ENCODE measurements around the gene PPIA. TPM values are rescaled to one million over a fixed set of nuclear protein-coding genes. Genes with fewer than 3 reads are reported as not detected.
"Not testable (repeated sequence)": the region's sequence is repeated elsewhere in the genome, so short reads cannot be mapped to it uniquely, and the experiment has no call there.

The PPIA gene
- total RNA-seq, 1 experiment from 2014 or later = 2,836 TPM

- POLR2A ChIA-PET; H3K9ac ChIP-seq (ENCODE audit: low read length); ATAC-seq; BruUV-seq (replicated peaks); H3K27ac ChIP-seq (ENCODE audit: low read depth, low read length); DNase-seq (ENCODE audit: low read depth, low spot score); H3K9me2 ChIP-seq (ENCODE audit: insufficient read depth); H3K4me3 ChIP-seq (replicated peaks in 1 of 2; ENCODE audit: low read depth in 1 of 2, low read length in 2 of 2); RAD21 ChIA-PET (ENCODE audit: low non-redundant PET in 1 of 2, low total read pairs in 2 of 2, uncharacterized antibody in 2 of 2, unreplicated experiment in 2 of 2); H3K4me2 ChIP-seq (ENCODE audit: low read length); H3K9me3 ChIP-seq (ENCODE audit: control insufficient read depth in 1 of 2, insufficient read depth in 1 of 2, low read depth in 1 of 2, low read length in 2 of 2); H2AFZ ChIP-seq (ENCODE audit: low read depth, low read length, poor library complexity, severe bottlenecking); H3K27me3 ChIP-seq (ENCODE audit: insufficient read depth, low read length); intact Hi-C loops (cut with micrococcal nuclease): not testable (repeated sequence)
- peaks cover 2 to 13% of the 10 kb centered on the region in 2 experiments; a peak in 3 of 4 replicates for H3K4me1 ChIP-seq (ENCODE audit: control insufficient read depth in 1 of 2, insufficient read depth in 2 of 2, low read length in 2 of 2)
- CTCF ChIA-PET = interaction anchor here (1.4 kb wide), 1 partner anchor 13 kb away, joined by 4 read pairs; no protein-coding TSS in a partner anchor
- H3K79me2 ChIP-seq (ENCODE audit: insufficient read depth, low read length) = peaks cover 90% of the 10 kb centered on the region
- peaks cover 11% of the 10 kb centered on the region; the same call in 1 of the 2 replicates for H4K20me1 ChIP-seq (ENCODE audit: insufficient read depth)
- H3K36me3 ChIP-seq (ENCODE audit: control insufficient read depth in 1 of 2, insufficient read depth in 2 of 2, low read length in 2 of 2) = peaks cover 7 to 11% of the 10 kb centered on the region in 2 experiments
These were observed 47.0 kb downstream of the PPIA start for GRCh38 chr7:44843440-44843839.

- Histone ChIP-seq H3K27ac (ENCODE audit: low read depth, low read length) (no peak overlapping the region), H3K4me1 (ENCODE audit: control insufficient read depth in 1 of 2, insufficient read depth in 2 of 2, low read length in 2 of 2) (peaks cover 5 to 23% of the 10 kb centered on the region in 2 experiments; a peak in 3 of 4 replicates), H3K79me2 (ENCODE audit: insufficient read depth, low read length) (peaks cover 72% of the 10 kb centered on the region), H3K9ac (ENCODE audit: low read length) (no peak overlapping the region), H3K9me3 (ENCODE audit: control insufficient read depth in 1 of 2, insufficient read depth in 1 of 2, low read depth in 1 of 2, low read length in 2 of 2) (no peaks in the 10 kb centered on the region), H3K4me3 (replicated peaks in 1 of 2; ENCODE audit: low read depth in 1 of 2, low read length in 2 of 2) (no peak overlapping the region), H3K4me2 (ENCODE audit: low read length) (peak overlapping the region; percentile 77; the same call in 1 of the 2 replicates), H2AFZ (ENCODE audit: low read depth, low read length, poor library complexity, severe bottlenecking) (no peak overlapping the region), H4K20me1 (ENCODE audit: insufficient read depth) (peaks cover 11% of the 10 kb centered on the region; the same call in 1 of the 2 replicates), H3K9me2 (ENCODE audit: insufficient read depth) (no peaks in the 10 kb centered on the region), H3K36me3 (ENCODE audit: control insufficient read depth in 1 of 2, insufficient read depth in 2 of 2, low read length in 2 of 2) (peaks cover 0 to 6% of the 10 kb centered on the region in 2 experiments; a peak in 2 of 4 replicates), H3K27me3 (ENCODE audit: insufficient read depth, low read length) (no peaks in the 10 kb centered on the region)
- no peak for TF ChIP-seq SIN3A (IDR thresholded peaks at IDR 0.05; ENCODE audit: low read depth)
- intact Hi-C loops (cut with micrococcal nuclease) = loop anchor here (5.0 kb wide), 1 partner anchor 48 kb away; the partner anchor contains the start of gene PPIA
- ChIA-PET POLR2A (interaction anchor here (1.3 kb wide), 1 partner anchor 48 kb away, joined by 3 read pairs; no protein-coding TSS in a partner anchor), CTCF (no interaction called here), RAD21 (ENCODE audit: low non-redundant PET in 1 of 2, low total read pairs in 2 of 2, uncharacterized antibody in 2 of 2, unreplicated experiment in 2 of 2) (no interaction called here)
- BruUV-seq (replicated peaks) = no TSS peak
- ATAC-seq (no peak), DNase-seq (ENCODE audit: low read depth, low spot score) (no peak)
These were observed 49.0 kb downstream of the PPIA start for GRCh38 chr7:44845451-44845850.

GRCh38 chr7:44846390-44846789 lies 49.9 kb downstream of the PPIA start:
- H3K27me3 ChIP-seq (ENCODE audit: insufficient read depth, low read length); RAD21 ChIA-PET (ENCODE audit: low non-redundant PET in 1 of 2, low total read pairs in 2 of 2, uncharacterized antibody in 2 of 2, unreplicated experiment in 2 of 2); H3K27ac ChIP-seq (ENCODE audit: low read depth, low read length); ATAC-seq; H3K36me3 ChIP-seq (ENCODE audit: control insufficient read depth in 1 of 2, insufficient read depth in 2 of 2, low read length in 2 of 2); DNase-seq (ENCODE audit: low read depth, low spot score); BruUV-seq (replicated peaks); H3K9me3 ChIP-seq (ENCODE audit: control insufficient read depth in 1 of 2, insufficient read depth in 1 of 2, low read depth in 1 of 2, low read length in 2 of 2); H2AFZ ChIP-seq (ENCODE audit: low read depth, low read length, poor library complexity, severe bottlenecking); H3K9me2 ChIP-seq (ENCODE audit: insufficient read depth): not testable (repeated sequence)
- Histone ChIP-seq H3K4me3 (replicated peaks in 1 of 2; ENCODE audit: low read depth in 1 of 2, low read length in 2 of 2) (peak overlapping the region; percentile 84 to 97), H3K4me1 (ENCODE audit: control insufficient read depth in 1 of 2, insufficient read depth in 2 of 2, low read length in 2 of 2) (peaks cover 5 to 23% of the 10 kb centered on the region in 2 experiments; a peak in 3 of 4 replicates), H3K4me2 (ENCODE audit: low read length) (peak overlapping the region; percentile 77), H3K9ac (ENCODE audit: low read length) (peak overlapping the region; percentile 89), H4K20me1 (ENCODE audit: insufficient read depth) (peaks cover 11% of the 10 kb centered on the region; the same call in 1 of the 2 replicates), H3K79me2 (ENCODE audit: insufficient read depth, low read length) (peaks cover 62% of the 10 kb centered on the region)
- CTCF ChIA-PET = interaction anchor here (2.3 kb wide), 1 partner anchor 8 kb away, joined by 7 read pairs; no protein-coding TSS in a partner anchor
- intact Hi-C loops (cut with micrococcal nuclease) = loop anchor here (2.0 to 5.0 kb wide), 2 partner anchors 49 to 258 kb away; partner anchors contain the start of gene PPIA
- POLR2A ChIA-PET = interaction anchor here (0.9 kb wide), 1 partner anchor 16 kb away, joined by 3 read pairs; no protein-coding TSS in a partner anchor

Data from HCT116 (cell line).